NCI-H146 treated with DMSO at 0.1 percent for 48 hours (cell line): ENCODE measurements around the gene SREBF2.
"Not testable (repeated sequence)": the region's sequence is repeated elsewhere in the genome, so short reads cannot be mapped to it uniquely, and the experiment has no call there.

Source experiments
- DNase-seq: peaks from one replicate; lab custom pipeline; 2025; ENCODE audit not compliant: unreplicated experiment; lab: John Stamatoyannopoulos, UW

Gene SREBF2

GRCh38 chr22:41841085-41841712, 8.3 kb downstream of the SREBF2 start:
- no peak for DNase-seq

- no peak for DNase-seq
Measured at GRCh38 chr22:41842996-41843970, 10.4 kb downstream of the SREBF2 start.

GRCh38 chr22:41844036-41844435, 11.1 kb downstream of the SREBF2 start:
- DNase-seq, result no peak

GRCh38 chr22:41844513-41844912, 11.6 kb downstream of the SREBF2 start:
- no peak for DNase-seq

- DNase-seq, result no peak
Measured at GRCh38 chr22:41845380-41846267, 12.7 kb downstream of the SREBF2 start.

- DNase-seq, result no peak
Measured at GRCh38 chr22:41846268-41846987, 13.5 kb downstream of the SREBF2 start.

- no peak for DNase-seq
Measured at GRCh38 chr22:41847300-41847699, 14.4 kb downstream of the SREBF2 start.

GRCh38 chr22:41848468-41848867, 15.6 kb downstream of the SREBF2 start:
- no peak for DNase-seq

- DNase-seq, result no peak
Measured at GRCh38 chr22:41856469-41856868, 23.6 kb downstream of the SREBF2 start.

- no peak for DNase-seq
Measured at GRCh38 chr22:41857155-41857859, 24.4 kb downstream of the SREBF2 start.

- no peak for DNase-seq
Measured at GRCh38 chr22:41857860-41858199, 24.9 kb downstream of the SREBF2 start.

GRCh38 chr22:41862160-41862529, 29.2 kb downstream of the SREBF2 start:
- DNase-seq, result no peak

GRCh38 chr22:41862530-41863266, 29.8 kb downstream of the SREBF2 start:
- DNase-seq, result no peak

- no peak for DNase-seq
Measured at GRCh38 chr22:41863472-41863871, 30.6 kb downstream of the SREBF2 start.

- no peak for DNase-seq
Measured at GRCh38 chr22:41868556-41868955, 35.7 kb downstream of the SREBF2 start.

GRCh38 chr22:41870081-41870480, 37.2 kb downstream of the SREBF2 start:
- not testable (repeated sequence) for DNase-seq

GRCh38 chr22:41870786-41871185, 37.9 kb downstream of the SREBF2 start:
- DNase-seq, result no peak

- DNase-seq, result no peak
Measured at GRCh38 chr22:41873391-41873790, 40.5 kb downstream of the SREBF2 start.

- DNase-seq, result no peak
Measured at GRCh38 chr22:41874090-41874489, 41.2 kb downstream of the SREBF2 start.
